Panc1 (cell line): ENCODE measurements around the gene METTL26. TPM values are rescaled to one million over a fixed set of nuclear protein-coding genes. Genes with fewer than 3 reads are reported as not detected.

Experiments
- ATAC-seq: fragments of 200-7000 bp; cut with Tn5 transposase; 2 replicates; pipeline ENCODE4 v1.9.1; 2020; ENCODE audit warnings: mild to moderate bottlenecking, moderate library complexity
- BruUV-seq: library from RNA; stranded (reverse); fragments of 400-500 nt; replicated peaks from 2 replicates; lab custom pipeline; 2021; lab: Mats Ljungman, UMichigan
- CTCF ChIA-PET: fragments of 300-600 bp; sonication (Branson Sonifier 250); formaldehyde crosslinking; loops from one replicate; lab custom pipeline; 2022; ENCODE audit warnings: antibody characterized with exemption; lab: Charles Lee
- POLR2A ChIA-PET: fragments of 300-600 bp; sonication (Branson Sonifier 250); formaldehyde crosslinking; loops from one replicate; lab custom pipeline; 2022; ENCODE audit warnings: antibody characterized with exemption; lab: Charles Lee
- DNase-seq: peaks from one replicate; pipeline ENCODE4 v3.0.0-alpha.2; 2010; ENCODE audit warnings: low read depth, low spot score
- H3K27ac ChIP-seq: 2 replicates; pipeline ENCODE4 v1.5.1; 2011; ENCODE audit warnings: mild to moderate bottlenecking, low read length, inconsistent platforms
- H3K27me3 ChIP-seq: fragments of 200-500 bp; sonication (Bioruptor generic); 2 replicates; pipeline ENCODE4 v1.6.0; 2014; ENCODE audit warnings: low read length, inconsistent platforms; ENCODE audit not compliant: control insufficient read depth, insufficient read depth
- H3K36me3 ChIP-seq: fragments of 200-500 bp; sonication (Bioruptor generic); 2 replicates; pipeline ENCODE4 v1.5.1; 2014; ENCODE audit warnings: inconsistent platforms, mild to moderate bottlenecking, low read length, moderate library complexity; ENCODE audit not compliant: control insufficient read depth, insufficient read depth
- H3K4me1 ChIP-seq: 2 replicates; pipeline ENCODE4 v1.5.1; 2011; ENCODE audit warnings: inconsistent platforms, mild to moderate bottlenecking, low read length, moderate library complexity; ENCODE audit not compliant: control insufficient read depth, insufficient read depth
- H3K4me3 ChIP-seq, 2 experiments: 2 replicates each; pipeline ENCODE4 v1.5.1; 2011 to 2012; ENCODE audit warnings: low read depth in 2 of 2, low read length in 2 of 2, mild to moderate bottlenecking in 2 of 2, inconsistent platforms in 1 of 2, moderate library complexity in 1 of 2
- H3K9me3 ChIP-seq: fragments of 200-500 bp; sonication (Bioruptor generic); 2 replicates; pipeline ENCODE4 v1.5.1; 2014; ENCODE audit warnings: low read depth, mild to moderate bottlenecking, inconsistent platforms, low read length, moderate library complexity; ENCODE audit not compliant: control insufficient read depth, insufficient read depth
- POLR2AphosphoS5 ChIP-seq: IDR thresholded peaks from 2 replicates; pipeline ENCODE4 v1.6.1; 2012; ENCODE audit warnings: mild to moderate bottlenecking, low read depth, low read length, moderate library complexity
- REST ChIP-seq, 2 experiments: IDR thresholded peaks; 2 replicates each; pipeline ENCODE4 v1.6.1; 2011 to 2012; ENCODE audit warnings: low read depth in 2 of 2, control low read depth in 1 of 2, low read length in 1 of 2, mild to moderate bottlenecking in 1 of 2, moderate library complexity in 1 of 2; ENCODE audit not compliant: insufficient read depth in 1 of 2
- SIN3A ChIP-seq: IDR thresholded peaks from 2 replicates; pipeline ENCODE4 v1.6.1; 2012; ENCODE audit warnings: low read depth, mild to moderate bottlenecking, low read length, moderate library complexity, borderline replicate concordance; ENCODE audit not compliant: insufficient read depth
- TCF7L2 ChIP-seq: IDR thresholded peaks from 2 replicates; pipeline ENCODE4 v1.6.1; 2011; ENCODE audit warnings: mild to moderate bottlenecking, low read depth, low read length, inconsistent platforms
- in situ Hi-C: cut with HindIII; loops from 2 replicates; pipeline ENCODE4 v1.10.0; 2016; ENCODE audit warnings: low sequenced_read_pairs, low pct_unique_long_range_greater_than_20kb
- intact Hi-C: fragments of 100-400 bp; cut with micrococcal nuclease; formaldehyde crosslinking; loops from one replicate; pipeline ENCODE4 v1.10.0; 2022; ENCODE audit not compliant: unreplicated experiment
- total RNA-seq: library from RNA; stranded (reverse); gene quantifications from one replicate; pipeline ENCODE4 v1.2.1, GENCODE V29; 2021; ENCODE audit not compliant: unreplicated experiment
- TF ChIP-seq, protein P1 (sequence below): fragments of 450-650 bp; IDR thresholded peaks from 2 replicates; pipeline ENCODE4 v1.5.1; 2017; ENCODE audit warnings: mild to moderate bottlenecking

The METTL26 gene
- total RNA-seq, 1 experiment from 2014 or later = 91.8 TPM

GRCh38 chr16:606656-607307 is 29.3 kb downstream of the METTL26 start:
- CTCF ChIA-PET = interaction anchor here (0.7 kb wide), 1 partner anchor 528 kb away, joined by 11 read pairs; no protein-coding TSS in a partner anchor
- in situ Hi-C loops = no loop called here
- Histone ChIP-seq H3K4me1 (no peaks in the 10 kb centered on the region), H3K27ac (no peak overlapping the region), H3K4me3 (no peak overlapping the region), H3K9me3 (no peaks in the 10 kb centered on the region), H3K27me3 (no peaks in the 10 kb centered on the region), H3K36me3 (no peaks in the 10 kb centered on the region)
- POLR2A ChIA-PET = interaction anchor here (0.7 kb wide), 1 partner anchor 46 kb away, joined by 3 read pairs; no protein-coding TSS in a partner anchor
- BruUV-seq = no TSS peak
- DNase-seq = no peak
- intact Hi-C loops = no loop called here
- ATAC-seq = no peak
- no peak for TF ChIP-seq POLR2AphosphoS5
- TF ChIP-seq, protein P1, sequence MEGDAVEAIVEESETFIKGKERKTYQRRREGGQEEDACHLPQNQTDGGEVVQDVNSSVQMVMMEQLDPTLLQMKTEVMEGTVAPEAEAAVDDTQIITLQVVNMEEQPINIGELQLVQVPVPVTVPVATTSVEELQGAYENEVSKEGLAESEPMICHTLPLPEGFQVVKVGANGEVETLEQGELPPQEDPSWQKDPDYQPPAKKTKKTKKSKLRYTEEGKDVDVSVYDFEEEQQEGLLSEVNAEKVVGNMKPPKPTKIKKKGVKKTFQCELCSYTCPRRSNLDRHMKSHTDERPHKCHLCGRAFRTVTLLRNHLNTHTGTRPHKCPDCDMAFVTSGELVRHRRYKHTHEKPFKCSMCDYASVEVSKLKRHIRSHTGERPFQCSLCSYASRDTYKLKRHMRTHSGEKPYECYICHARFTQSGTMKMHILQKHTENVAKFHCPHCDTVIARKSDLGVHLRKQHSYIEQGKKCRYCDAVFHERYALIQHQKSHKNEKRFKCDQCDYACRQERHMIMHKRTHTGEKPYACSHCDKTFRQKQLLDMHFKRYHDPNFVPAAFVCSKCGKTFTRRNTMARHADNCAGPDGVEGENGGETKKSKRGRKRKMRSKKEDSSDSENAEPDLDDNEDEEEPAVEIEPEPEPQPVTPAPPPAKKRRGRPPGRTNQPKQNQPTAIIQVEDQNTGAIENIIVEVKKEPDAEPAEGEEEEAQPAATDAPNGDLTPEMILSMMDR = no peak
- no peak for TF ChIP-seq REST (IDR thresholded peaks at IDR 0.05; ENCODE audit: insufficient read depth in 1 of 2, low read depth in 2 of 2, low read length in 1 of 2)

GRCh38 chr16:603933-604332 is 32.2 kb downstream of the METTL26 start:
- no peaks in the 10 kb centered on the region for H3K36me3 ChIP-seq
- BruUV-seq = no TSS peak

More at GRCh38 chr16:603933-604332, 32.2 kb downstream of the METTL26 start:
- in situ Hi-C loops = no loop called here
- ChIA-PET CTCF (no interaction called here), POLR2A (interaction anchor here (0.6 kb wide), 1 partner anchor 90 kb away, joined by 3 read pairs; no protein-coding TSS in a partner anchor)
- Histone ChIP-seq H3K27ac (no peak overlapping the region), H3K27me3 (no peaks in the 10 kb centered on the region), H3K4me1 (no peaks in the 10 kb centered on the region), H3K4me3 (no peak overlapping the region), H3K9me3 (no peaks in the 10 kb centered on the region)
- ATAC-seq (no peak), DNase-seq (no peak)
- intact Hi-C loops = no loop called here
- TF ChIP-seq REST (IDR thresholded peaks at IDR 0.05; ENCODE audit: insufficient read depth in 1 of 2, low read depth in 2 of 2, low read length in 1 of 2) = no peak
- TF ChIP-seq, protein P1 = no peak
- TF ChIP-seq SIN3A = no peak
- TF ChIP-seq TCF7L2 = no peak
